Hepatic stellate cell (primary cell): ENCODE measurements around the gene ABLIM1.

Experiments
- DNase-seq: peaks from one replicate; pipeline ENCODE4 v3.0.0; 2011; ENCODE audit warnings: low spot score

Gene ABLIM1

DNA sequence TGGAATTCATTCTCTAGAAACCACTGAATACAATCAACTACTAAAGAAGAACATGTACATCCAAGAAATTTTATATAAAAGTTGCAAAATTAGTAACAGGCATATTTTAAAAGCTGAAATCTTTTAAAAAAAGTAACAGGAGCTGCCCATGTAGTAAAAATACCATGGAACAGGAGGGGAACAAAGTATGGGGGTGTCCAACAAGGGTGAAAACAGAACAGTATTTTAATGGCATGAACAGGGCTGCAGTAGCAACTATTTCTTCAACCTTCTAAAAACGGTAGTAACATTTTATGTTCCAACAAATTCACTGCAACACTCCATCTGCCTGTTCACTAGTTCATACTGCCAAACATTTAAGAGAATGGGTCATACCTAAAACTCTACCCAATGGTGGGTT lies 77.0 kb downstream of the ABLIM1 start:
- no peak for DNase-seq

- peak; percentile 68 for DNase-seq
Observed at GRCh38 chr10:114577133-114577532, 80.9 kb downstream of the ABLIM1 start.

- no peak for DNase-seq
Observed at GRCh38 chr10:114576716-114577115, 81.4 kb downstream of the ABLIM1 start.

GRCh38 chr10:114576132-114576487 lies 82.0 kb downstream of the ABLIM1 start:
- no peak for DNase-seq

DNA sequence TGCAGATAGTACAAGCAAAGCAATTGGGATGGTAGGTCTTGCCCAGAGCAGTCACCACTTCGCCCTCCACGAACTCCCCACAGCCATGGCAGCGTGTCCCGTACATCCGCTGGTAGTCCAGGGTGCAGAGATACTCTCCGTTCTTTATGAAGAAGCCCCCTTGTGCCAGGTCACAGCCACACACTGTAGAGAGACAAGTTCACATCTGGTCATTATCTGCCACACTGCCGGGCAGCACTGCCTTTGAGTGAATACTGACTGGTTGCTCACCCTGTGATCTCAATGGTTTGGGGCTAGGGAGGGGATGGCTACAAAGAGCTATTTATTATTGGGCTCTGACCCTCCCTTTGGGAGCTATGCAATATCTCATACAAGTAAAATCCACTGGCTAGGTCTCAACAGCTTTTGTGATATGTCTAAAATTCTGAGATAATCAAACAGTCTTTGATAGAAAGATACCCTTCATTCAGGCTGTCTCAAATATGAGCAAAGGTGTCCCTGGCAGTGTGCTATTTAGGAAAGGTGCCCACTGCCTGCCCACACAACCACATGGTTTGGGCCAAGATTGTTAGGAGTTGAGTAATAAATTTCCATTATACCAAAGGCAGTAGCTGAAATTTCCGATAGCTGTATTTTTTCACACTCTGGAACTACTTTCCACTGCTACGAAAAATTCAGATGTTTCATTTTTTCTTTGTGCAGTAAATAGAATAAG lies 82.5 kb downstream of the ABLIM1 start:
- no peak for DNase-seq

DNA sequence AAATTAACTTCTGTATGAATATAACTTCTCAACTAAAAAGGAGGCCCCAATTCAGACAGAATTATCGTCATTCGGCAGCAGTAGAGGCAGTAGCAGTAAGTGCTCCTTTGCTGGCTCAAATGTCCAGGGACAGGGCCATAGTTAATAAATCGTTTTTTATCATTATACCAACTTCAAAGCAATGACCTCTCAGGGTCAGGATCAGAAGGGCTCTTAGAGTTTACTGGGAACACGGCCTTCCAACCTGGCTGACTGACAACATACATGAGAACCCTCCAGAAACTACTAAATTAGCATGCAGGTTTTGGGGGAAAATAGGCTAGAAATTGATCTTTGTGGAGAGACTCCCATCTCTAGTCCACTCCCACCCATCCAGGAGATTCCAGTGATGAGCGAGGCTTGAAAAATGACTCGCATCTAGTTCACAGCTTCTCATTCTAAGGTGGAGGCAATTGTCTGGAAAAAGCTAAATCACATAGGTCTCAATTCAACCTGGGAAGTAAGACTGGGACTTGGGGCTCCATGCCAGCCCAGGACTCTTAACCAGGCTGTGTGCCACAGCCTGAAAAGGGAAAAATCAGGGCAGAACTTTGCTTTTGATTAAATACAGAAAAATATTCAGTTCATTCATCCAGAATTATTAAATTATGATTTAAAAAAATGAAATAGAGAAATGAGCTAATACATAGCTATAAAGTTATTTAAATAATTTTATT lies 84.6 kb downstream of the ABLIM1 start:
- no peak for DNase-seq

GRCh38 chr10:114571316-114571999 lies 86.6 kb downstream of the ABLIM1 start:
- DNase-seq: no peak

DNA sequence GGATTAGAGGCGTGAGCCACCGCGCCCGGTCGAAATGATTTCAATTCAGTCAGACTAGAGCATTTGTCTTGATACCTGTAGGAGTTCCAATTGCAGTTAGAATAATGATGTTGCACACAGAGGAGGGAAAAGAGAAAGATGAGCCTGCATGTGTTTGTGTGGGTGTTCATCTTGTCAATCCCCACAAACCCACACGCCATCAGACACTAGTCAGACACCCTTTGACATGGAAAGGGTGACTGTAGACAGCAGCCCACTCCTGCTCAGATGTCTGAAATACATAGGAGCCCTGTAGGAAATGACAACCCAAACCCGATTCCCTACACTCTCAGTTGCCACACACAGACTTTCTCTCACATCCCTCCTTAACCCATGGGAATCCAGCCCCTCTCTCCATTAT lies 92.0 kb downstream of the ABLIM1 start:
- DNase-seq: no peak

GRCh38 chr10:114565066-114565465 lies 93.0 kb downstream of the ABLIM1 start:
- DNase-seq: peak; percentile 59

- no peak for DNase-seq
Observed at GRCh38 chr10:114561008-114561523, 97.0 kb downstream of the ABLIM1 start.

- no peak for DNase-seq
Observed at GRCh38 chr10:114560144-114560543, 97.9 kb downstream of the ABLIM1 start.

DNA sequence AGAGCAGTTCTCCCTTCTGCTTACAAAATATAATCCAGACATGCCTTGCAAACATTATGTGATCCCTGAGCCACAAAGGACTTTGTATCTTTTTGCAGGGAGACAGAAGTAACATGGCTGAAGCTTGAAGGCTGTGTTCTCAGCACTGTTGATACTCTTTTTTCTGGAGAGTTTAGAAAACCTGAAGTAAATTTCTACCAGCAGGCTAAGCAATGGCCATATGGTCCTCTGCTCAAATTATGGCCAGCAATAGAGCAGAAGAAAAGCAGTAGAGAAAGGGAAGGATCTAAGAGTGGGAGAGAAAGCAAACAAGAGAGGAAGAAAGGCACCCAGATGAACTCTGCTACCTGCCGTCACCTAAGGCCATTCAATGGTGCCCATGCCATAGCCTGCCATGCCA lies 98.4 kb downstream of the ABLIM1 start:
- no peak for DNase-seq

DNA sequence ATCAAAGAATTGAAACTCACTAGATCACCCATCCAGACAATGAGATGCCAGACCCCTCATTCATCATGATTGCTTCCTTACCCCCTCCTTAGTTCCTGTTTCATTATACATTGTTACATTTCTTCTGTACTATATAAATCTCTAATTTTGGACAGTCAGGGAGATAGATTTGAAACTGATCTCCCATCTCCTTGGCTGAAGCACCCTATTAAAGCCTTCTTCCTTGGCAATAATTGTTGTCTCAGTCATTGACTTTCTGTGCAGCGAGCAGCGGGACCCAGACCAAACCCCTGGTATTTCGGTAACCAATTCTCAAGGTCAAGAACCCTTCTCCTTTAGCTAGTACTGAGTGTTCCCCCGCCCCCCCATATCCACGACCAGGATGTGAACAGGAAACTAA lies 100.2 kb downstream of the ABLIM1 start:
- no peak for DNase-seq

DNA sequence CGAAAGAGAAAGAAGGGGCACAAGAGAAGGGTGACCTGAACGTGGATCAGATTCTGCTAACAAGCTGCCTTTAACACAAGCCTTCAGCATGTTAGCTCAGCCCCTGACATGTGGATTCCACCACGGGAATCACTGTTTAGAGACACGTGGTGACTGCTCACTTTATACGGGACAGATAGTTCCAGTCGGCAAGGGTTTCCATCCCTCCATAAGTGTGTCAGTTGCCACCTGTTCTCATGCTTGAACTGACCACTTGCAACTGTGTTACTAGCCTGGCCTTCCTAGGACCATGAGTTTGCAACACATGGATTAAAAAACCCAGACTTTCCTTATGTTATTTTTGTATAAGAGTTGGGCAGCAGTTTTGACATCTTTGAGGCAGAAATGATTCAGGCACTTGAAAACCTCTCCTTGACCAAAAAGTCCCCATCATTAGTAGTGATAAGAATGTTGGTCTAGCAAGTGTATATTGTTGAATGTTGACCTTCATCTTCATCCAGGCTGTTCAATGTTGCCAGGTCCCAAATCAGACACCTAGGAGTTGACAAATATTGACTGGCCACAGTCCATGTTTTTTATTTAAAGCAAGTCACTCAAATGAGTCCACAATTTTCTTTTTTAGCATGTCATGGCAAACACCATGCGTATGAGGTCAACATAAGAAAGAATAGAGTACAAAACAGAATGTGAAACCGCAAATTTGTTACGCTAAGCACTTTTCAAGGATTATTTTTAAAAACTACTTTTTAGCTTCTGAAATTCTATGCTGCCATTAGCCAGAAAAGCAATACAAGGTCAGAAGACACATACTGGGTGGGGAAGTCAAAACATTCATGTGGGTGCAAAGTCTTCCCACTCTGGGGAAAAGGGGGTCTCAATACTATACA lies 101.6 kb downstream of the ABLIM1 start:
- no peak for DNase-seq

DNA sequence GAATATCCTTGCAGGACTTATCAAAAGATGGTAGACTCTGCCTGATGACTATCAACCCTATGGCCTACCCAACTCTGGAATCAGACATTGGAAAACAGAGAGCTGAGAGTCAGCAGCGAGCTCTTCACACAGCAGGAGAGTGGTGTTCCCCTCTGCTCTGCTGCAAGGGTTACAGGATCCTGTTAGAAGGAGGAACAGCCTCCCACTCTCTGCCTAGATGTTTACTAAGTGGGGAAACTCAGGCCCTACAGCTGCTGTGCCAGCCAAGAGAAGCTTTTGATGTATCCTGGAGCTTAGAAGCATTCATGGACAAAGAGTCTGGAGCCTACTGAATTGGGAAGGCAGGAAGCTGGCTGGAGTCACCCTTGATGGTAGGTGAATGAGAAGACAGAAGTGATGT lies 104.6 kb downstream of the ABLIM1 start:
- DNase-seq: no peak

GRCh38 chr10:114552050-114552449 lies 106.0 kb downstream of the ABLIM1 start:
- DNase-seq: no peak

DNA sequence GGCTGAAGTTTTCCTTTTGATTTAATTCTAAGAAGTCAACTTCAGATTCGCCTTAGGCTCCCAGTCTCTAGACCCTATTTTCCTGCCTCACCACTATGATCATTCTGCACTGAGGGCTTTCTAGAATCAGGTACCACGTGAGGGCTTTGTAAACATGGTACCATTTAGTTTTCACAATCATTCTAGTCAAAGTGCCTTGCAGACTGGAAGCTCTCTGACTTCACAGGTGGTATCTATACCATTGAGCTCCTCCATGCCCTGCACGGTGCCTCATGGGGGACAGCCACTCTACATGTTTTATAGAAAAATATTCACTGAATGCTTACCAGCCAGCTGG lies 106.5 kb downstream of the ABLIM1 start:
- no peak for DNase-seq

DNA sequence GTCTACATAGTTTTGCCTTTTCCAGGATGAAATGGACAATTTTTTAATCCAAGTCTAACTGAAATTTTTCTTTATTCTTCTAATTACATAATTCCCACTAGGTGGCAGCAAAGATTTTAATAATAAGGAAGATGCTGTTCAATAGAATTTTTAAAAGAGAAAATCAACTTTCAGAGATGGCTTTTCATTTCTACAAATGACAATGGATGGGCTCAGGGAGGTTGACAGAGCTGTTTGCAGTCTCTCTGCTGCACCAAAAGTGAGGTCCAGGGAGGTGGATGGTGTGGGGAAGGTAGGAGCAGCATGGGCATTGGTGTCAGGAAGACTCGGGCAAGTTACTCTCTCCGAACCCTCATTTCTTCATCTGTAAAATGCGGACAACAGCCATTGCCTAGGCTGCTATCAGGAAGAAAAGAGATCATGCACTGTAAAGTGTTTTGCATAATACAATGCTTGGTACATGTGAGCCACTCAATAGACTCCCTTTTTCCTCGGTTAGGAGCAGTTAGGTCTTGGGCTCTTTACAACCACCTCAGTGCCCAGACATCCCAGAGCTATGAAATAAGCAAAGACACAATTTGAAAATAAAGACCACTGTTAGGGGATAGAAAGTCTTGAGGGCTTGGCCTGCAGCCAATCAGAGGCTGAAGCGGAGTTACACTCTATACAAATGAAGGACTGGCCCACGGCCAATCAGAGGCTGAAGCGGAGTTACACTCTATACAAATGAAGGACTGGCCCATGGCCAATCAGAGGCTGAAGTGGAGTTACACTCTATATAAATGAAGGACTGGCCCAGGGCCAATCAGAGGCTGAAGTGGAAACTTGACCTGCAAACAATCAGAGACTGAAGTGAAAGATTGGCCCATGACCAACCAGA lies 107.1 kb downstream of the ABLIM1 start:
- DNase-seq: no peak

GRCh38 chr10:114548662-114549061 lies 109.4 kb downstream of the ABLIM1 start:
- DNase-seq: peak; percentile 53

DNA sequence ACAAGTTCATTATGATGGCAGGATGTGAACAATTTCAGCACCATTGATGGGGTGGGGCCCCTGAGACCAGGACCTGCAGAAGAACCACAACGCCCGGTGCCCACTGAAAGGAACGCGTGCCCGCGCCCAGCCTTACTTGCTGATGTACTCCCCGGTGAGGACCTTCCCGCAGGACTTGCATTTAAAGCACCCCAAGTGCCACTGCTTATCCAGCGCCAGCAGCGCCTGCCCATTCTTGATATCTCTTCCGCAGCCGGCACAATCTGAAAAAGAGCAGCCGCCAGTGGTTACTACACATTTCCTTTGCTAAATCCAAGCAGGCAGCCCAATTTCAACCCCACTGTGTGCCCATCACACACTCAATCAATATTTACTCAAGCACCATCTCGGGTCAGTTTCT lies 110.6 kb downstream of the ABLIM1 start:
- no peak for DNase-seq

GRCh38 chr10:114547056-114547455 lies 111.0 kb downstream of the ABLIM1 start:
- DNase-seq: no peak
